HL-60 (cell line): ENCODE measurements around the gene SPATA46.

Source experiments
- DNase-seq, 2 experiments: peaks; one replicate each; pipeline ENCODE4 v3.0.0-alpha.2; 2010 to 2020; ENCODE audit warnings: low read depth in 1 of 2, low spot score in 1 of 2
- H3K27ac ChIP-seq: fragments of 250-450 bp; sonication (Bioruptor Pico); replicated peaks from 2 replicates; pipeline ENCODE4 v1.5.1; 2020; ENCODE audit warnings: mild to moderate bottlenecking, moderate library complexity
- H3K27me3 ChIP-seq: fragments of 250-450 bp; sonication (Bioruptor Pico); 2 replicates; pipeline ENCODE4 v1.5.1; 2021; ENCODE audit warnings: mild to moderate bottlenecking, moderate library complexity; ENCODE audit not compliant: insufficient read depth, poor library complexity, severe bottlenecking
- H3K4me3 ChIP-seq: replicated peaks from 2 replicates; pipeline ENCODE4 v1.5.1; 2011; ENCODE audit warnings: mild to moderate bottlenecking, control low read depth, low read length; ENCODE audit not compliant: insufficient read depth
- GABPA ChIP-seq: IDR thresholded peaks from 2 replicates; pipeline ENCODE4 v1.6.1; 2012; ENCODE audit warnings: low read depth
- POLR2AphosphoS5 ChIP-seq: IDR thresholded peaks from 2 replicates; pipeline ENCODE4 v1.6.1; 2012; ENCODE audit warnings: low read depth
- SPI1 ChIP-seq: IDR thresholded peaks from 2 replicates; pipeline ENCODE4 v1.6.1; 2012; ENCODE audit warnings: low read depth, mild to moderate bottlenecking, borderline replicate concordance
- TF ChIP-seq, protein P1 (sequence below): IDR thresholded peaks from one replicate; pipeline ENCODE4 v1.5.1; 2011; ENCODE audit warnings: low read length, control low read depth, inconsistent platforms; ENCODE audit not compliant: insufficient read depth
- TF ChIP-seq, protein P2 (sequence below): IDR thresholded peaks from 2 replicates; pipeline ENCODE4 v1.6.1; 2012; ENCODE audit warnings: low read depth; ENCODE audit not compliant: insufficient replicate concordance

The SPATA46 gene

DNA sequence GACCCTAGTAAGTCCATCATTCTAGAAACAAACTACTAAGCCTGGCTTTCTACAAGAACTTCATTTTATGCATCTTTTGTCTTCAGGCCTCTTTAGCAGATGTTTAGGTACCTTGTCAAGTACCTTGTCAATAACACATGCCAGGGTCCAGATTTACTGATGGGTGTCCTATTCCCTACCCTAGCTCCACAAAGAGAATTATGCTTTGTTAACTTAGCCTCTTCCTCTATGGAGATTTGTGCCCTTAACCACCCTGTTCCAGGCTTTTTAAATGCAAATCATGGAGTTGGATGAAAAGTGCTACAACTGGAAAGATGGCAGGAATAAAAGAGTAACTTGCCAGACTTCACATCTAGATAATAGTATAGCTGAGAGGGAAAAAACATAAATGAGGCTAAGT is 42.7 kb downstream of the SPATA46 start:
- no peak for DNase-seq
- Histone ChIP-seq H3K27ac (no peak overlapping the region), H3K27me3 (no peaks in the 10 kb centered on the region), H3K4me3 (no peak overlapping the region)
- TF ChIP-seq SPI1 (no peak), GABPA (no peak), POLR2AphosphoS5 (no peak)
- TF ChIP-seq, protein P1, sequence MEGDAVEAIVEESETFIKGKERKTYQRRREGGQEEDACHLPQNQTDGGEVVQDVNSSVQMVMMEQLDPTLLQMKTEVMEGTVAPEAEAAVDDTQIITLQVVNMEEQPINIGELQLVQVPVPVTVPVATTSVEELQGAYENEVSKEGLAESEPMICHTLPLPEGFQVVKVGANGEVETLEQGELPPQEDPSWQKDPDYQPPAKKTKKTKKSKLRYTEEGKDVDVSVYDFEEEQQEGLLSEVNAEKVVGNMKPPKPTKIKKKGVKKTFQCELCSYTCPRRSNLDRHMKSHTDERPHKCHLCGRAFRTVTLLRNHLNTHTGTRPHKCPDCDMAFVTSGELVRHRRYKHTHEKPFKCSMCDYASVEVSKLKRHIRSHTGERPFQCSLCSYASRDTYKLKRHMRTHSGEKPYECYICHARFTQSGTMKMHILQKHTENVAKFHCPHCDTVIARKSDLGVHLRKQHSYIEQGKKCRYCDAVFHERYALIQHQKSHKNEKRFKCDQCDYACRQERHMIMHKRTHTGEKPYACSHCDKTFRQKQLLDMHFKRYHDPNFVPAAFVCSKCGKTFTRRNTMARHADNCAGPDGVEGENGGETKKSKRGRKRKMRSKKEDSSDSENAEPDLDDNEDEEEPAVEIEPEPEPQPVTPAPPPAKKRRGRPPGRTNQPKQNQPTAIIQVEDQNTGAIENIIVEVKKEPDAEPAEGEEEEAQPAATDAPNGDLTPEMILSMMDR, result no peak
- TF ChIP-seq, protein P2, sequence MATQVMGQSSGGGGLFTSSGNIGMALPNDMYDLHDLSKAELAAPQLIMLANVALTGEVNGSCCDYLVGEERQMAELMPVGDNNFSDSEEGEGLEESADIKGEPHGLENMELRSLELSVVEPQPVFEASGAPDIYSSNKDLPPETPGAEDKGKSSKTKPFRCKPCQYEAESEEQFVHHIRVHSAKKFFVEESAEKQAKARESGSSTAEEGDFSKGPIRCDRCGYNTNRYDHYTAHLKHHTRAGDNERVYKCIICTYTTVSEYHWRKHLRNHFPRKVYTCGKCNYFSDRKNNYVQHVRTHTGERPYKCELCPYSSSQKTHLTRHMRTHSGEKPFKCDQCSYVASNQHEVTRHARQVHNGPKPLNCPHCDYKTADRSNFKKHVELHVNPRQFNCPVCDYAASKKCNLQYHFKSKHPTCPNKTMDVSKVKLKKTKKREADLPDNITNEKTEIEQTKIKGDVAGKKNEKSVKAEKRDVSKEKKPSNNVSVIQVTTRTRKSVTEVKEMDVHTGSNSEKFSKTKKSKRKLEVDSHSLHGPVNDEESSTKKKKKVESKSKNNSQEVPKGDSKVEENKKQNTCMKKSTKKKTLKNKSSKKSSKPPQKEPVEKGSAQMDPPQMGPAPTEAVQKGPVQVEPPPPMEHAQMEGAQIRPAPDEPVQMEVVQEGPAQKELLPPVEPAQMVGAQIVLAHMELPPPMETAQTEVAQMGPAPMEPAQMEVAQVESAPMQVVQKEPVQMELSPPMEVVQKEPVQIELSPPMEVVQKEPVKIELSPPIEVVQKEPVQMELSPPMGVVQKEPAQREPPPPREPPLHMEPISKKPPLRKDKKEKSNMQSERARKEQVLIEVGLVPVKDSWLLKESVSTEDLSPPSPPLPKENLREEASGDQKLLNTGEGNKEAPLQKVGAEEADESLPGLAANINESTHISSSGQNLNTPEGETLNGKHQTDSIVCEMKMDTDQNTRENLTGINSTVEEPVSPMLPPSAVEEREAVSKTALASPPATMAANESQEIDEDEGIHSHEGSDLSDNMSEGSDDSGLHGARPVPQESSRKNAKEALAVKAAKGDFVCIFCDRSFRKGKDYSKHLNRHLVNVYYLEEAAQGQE, result no peak

DNA sequence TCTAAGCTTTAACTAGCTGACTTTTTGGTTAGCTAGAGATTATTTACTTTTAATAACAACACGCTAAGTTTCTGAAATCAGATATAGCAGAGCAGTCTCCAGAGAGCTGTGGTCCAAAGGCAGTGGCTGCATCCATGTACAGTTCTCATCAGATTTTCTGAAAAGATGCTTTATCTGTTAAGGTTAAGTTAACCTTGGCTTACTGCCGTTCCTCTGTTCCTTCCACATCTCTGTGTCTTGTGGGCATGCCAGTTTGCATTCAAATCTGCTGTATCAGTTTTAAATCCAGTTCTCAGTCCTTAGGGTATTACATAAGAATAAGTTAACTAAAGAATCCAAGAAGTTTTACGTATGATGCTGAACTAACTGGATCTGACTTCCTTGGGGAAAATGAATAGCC is 46.8 kb downstream of the SPATA46 start:
- DNase-seq, result no peak
- Histone ChIP-seq H3K4me3 (no peak overlapping the region), H3K27me3 (no peaks in the 10 kb centered on the region), H3K27ac (no peak overlapping the region)
- TF ChIP-seq, protein P2, result no peak
- TF ChIP-seq POLR2AphosphoS5, result no peak
- TF ChIP-seq SPI1, result no peak
- TF ChIP-seq, protein P1, result no peak
- TF ChIP-seq GABPA, result no peak

DNA sequence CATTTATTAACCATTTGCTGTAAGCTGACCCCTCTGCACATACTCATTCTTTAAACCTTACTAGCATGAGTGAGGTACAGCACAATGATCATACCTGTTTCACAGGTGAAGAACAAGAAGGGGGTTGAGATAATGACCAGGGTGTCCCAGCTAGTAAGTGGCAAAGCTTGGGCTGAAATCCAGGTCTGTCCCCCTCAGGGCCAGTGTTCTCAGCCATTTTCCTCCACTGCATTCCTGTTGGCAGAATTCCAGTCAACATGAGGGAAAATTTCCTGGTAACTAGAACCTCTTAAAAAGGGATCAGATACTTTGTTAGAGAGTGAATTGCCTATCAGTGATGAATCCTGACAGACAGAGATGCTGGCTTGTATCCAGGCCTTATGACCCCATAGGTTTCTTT is 48.1 kb downstream of the SPATA46 start:
- DNase-seq, result no peak
- TF ChIP-seq, protein P1, result no peak
- TF ChIP-seq GABPA, result no peak
- no peak for TF ChIP-seq SPI1
- TF ChIP-seq, protein P2, result no peak
- TF ChIP-seq POLR2AphosphoS5, result no peak
- Histone ChIP-seq H3K27me3 (no peaks in the 10 kb centered on the region), H3K4me3 (no peak overlapping the region), H3K27ac (peak overlapping the region; percentile 61)
